Hair follicular keratinocyte (primary cell): ENCODE data around the gene ABCA10. TPM values are rescaled to one million over a fixed set of nuclear protein-coding genes. Genes with fewer than 3 reads are reported as not detected.

Source experiments
- total RNA-seq: library from RNA; depleted of rRNA; stranded (reverse); fragments of >200 nt; gene quantifications from 2 replicates; pipeline ENCODE4 v1.2.3, GENCODE V29; 2015

ABCA10 gene
- total RNA-seq: 0.55 TPM in 1 of 2 replicates, not detected in the other

GRCh38 chr17:69228576-69228975, at the start of gene ABCA10:
Gene ABCA10 (minus strand): TSS chr17:69228824. CDS start chr17:69225358, 3,466 bp downstream.

GRCh38 chr17:69141431-69142174, 87.0 kb downstream of the ABCA10 start, which contains the start of gene ABCA6:
Gene ABCA6 (minus strand): TSS chr17:69141895. CDS start chr17:69140703, 1,192 bp downstream.

Other genes with a start within 250 kb of the ABCA10 start
- 0.15 and 0.23 TPM in 2 replicates for gene ABCA9, start 167.9 kb downstream of the ABCA10 start, total RNA-seq
- gene ABCA6, start 86.9 kb downstream of the ABCA10 start, total RNA-seq: 0.04 TPM in 1 of 2 replicates, not detected in the other
- 3.2 and 12.8 TPM in 2 replicates for gene ABCA5, start 98.3 kb upstream of the ABCA10 start, total RNA-seq
- 0.08 and 0.39 TPM in 2 replicates for gene MAP2K6, start 185.9 kb upstream of the ABCA10 start, total RNA-seq